Measurements from ENCODE around the gene ZCCHC8.

Gene ZCCHC8

DNA sequence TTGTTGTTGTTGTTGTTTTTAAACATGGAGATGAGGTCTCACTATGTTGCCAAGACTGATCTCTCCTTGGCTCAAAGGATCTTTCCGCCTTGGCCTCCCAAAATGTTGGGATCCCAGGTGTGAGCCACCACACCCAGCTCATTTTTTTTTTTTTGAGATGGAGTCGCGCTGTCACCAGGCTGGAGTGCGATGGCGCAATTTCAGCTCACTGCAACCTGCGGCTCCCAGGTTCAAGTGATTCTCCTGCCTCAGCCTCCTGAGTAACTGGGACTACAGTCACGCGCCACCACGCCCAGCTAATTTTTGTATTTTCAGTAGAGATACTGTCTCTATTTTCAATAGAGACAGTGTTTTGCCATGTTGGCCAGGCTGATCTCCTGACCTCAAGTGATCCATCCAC lies 73.3 kb downstream of the ZCCHC8 start:
- no peak for DNase-seq (ENCODE audit: low read depth)

DNA sequence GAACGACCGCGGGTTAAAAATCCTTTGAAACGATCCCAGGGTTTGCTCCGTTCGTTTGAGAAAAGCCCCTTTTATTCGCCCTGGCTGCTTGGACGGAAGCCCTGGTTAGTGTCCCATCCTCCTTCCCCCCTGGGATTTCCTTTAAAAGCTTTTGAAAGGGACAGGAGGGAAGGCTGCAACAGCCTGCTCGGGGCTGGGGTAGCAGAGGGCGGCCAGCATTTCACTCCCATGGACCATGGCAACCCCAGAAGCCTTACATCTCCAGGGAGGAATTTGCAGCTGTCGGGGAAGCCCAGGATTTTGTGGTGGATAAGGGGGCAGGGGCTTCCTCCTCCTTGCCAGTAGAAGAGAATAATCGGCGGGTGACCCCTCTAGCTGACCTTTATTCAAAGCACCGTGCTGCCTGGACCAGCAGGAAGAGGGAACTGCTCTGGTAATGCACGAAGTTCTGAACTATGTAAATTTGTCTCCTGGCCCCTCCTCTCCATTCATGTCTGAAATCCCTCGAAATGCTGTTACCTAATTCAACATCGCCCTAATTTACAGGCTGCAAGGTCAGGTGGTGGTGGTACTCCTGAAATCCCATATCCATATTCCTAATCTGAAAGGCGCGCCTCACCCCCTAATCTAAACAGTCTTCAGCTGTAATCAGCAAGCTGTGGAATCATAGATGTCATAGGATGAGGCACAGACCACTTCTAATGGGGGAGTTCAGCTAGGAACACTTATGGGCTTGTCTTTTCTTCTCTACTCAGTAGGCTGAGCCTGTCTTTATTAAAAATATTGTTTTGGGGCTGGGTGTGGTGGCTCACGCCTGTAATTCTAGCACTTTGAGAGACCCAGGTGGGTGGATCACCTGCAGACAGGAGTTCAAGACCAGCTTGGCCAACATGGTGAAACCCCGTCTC lies 77.2 kb downstream of the ZCCHC8 start:
- no peak for DNase-seq (ENCODE audit: low read depth)

DNA sequence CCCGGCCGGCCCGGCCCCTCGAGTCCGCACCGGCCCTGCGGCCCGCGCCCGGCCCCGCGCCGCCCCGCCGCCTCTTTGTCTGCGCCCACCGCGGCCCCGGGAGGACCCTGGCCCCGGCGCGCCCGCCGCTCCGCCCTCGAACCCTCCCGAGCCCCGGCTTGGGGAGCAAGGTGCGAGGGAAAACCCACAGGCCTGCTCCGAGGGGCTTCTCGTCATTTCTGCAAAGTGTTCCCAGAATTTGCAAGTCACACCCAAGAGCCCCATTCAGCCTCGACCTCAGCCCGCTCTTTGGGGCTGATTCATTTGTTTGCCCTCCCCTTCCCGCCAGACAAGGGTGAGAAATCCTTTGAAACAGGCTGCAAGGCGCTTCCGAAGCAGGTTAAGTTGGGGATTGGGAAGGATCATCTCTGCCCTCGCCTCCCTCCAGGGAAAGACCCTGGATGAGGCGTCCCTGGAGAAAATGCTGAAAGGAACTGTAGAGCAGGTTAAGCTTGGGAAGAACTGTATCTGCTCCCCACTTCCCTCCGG lies 77.9 kb downstream of the ZCCHC8 start:
- DNase-seq (ENCODE audit: low read depth) = no peak

DNA sequence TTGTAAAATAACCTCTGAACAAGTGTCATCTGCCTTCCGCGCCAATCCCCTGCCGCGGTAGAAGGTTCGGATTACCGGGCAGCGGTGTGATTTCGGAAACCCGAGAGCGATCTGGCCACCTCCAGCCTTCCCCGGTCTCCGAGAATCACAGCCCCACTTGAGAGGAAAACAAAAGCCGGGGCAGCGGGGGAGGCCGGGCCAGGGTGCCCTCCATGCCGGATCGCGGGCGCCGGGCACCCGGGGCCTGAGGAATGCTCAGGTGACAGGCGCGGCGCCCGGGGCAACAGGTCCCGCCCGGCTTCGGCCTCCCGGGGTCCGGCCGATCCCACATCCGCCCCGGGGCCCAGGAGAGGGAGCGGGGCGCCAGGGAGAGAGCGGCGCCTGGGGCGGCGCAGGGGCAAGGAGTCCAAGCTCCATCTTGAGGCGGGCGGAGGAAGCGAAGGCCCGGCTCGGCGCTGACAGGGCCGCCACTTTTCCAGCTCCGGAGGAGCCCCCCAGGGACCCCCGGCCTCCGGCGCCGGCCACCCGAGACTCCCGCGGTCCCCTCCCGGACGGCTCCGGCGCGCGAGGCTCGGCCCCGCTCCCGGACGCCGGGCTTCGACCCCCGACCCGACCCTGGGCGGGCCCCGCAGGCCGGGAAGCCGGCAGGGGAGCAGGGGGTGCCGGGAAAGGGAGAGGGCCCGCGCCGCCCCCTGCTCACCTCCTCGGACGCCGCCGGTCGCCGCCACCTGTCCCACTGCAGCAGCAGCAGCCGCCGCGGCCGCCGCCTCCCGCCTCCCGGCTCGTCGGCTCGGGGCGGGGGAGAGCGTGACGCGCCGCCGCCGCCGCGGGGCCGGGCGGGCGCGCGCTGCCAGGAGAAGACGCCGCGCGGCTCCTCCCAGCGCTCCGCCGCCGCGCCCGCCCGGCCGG lies 78.7 kb downstream of the ZCCHC8 start, which contains the start of gene CLIP1:
CLIP1 (minus strand) TSS at position 849 of the 909 bp plus-strand sequence. CDS start 42,217 bp downstream, outside the sequence.
- peak; percentile 21 for DNase-seq (ENCODE audit: low read depth)
